ENCODE measurements around the gene IKZF2. TPM values are rescaled to one million over a fixed set of nuclear protein-coding genes. Genes with fewer than 3 reads are reported as not detected.

Gene IKZF2
- total RNA-seq, 1 donor from 2014 or later, result 29.7 TPM

- Histone ChIP-seq H3K9ac (no peak overlapping the region), H4K20me1 (ENCODE audit: low read depth) (peaks cover 6% of the 10 kb centered on the region), H3K27me3 (no peaks in the 10 kb centered on the region), H2AFZ (replicated peaks) (no peak overlapping the region), H3K4me2 (no peak overlapping the region), H3K79me2 (ENCODE audit: low read depth) (no peaks in the 10 kb centered on the region), H3K27ac (no peak overlapping the region), H3K4me3 (no peak overlapping the region), H3K9me3 (ENCODE audit: low read depth) (no peaks in the 10 kb centered on the region), H3K4me1 (peaks cover 16% of the 10 kb centered on the region), H3K36me3 (no peaks in the 10 kb centered on the region), H3F3A (ENCODE audit: low read depth) (no peaks in the 10 kb centered on the region)
- Mint-ChIP-seq H3K27ac (no peak overlapping the region), H3K4me3 (no peak overlapping the region), H3K36me3 (peaks cover under 1% of the 10 kb centered on the region), H3K9me3 (no peaks in the 10 kb centered on the region), H3K27me3 (ENCODE audit: insufficient read depth, low read depth) (no peaks in the 10 kb centered on the region), H3K4me1 (peaks cover 13% of the 10 kb centered on the region)
- no peak for TF ChIP-seq CTCF (IDR thresholded peaks at IDR 0.05)
- DNase-seq (ENCODE audit: low spot score), result no peak
These were observed 60.6 kb downstream of the IKZF2 start for GRCh38 chr2:213090772-213091171.

- TF ChIP-seq CTCF (IDR thresholded peaks at IDR 0.05) (no peak), EZH2phosphoT487 (IDR thresholded peaks at IDR 0.05) (no peak), EZH2 (IDR thresholded peaks at IDR 0.05) (no peak)
- no peak for DNase-seq (ENCODE audit: low spot score)
- Mint-ChIP-seq H3K27me3 (ENCODE audit: insufficient read depth, low read depth) (no peaks in the 10 kb centered on the region), H3K36me3 (peaks cover 6% of the 10 kb centered on the region), H3K4me1 (peaks cover 15% of the 10 kb centered on the region), H3K4me3 (no peak overlapping the region), H3K27ac (no peak overlapping the region), H3K9me3 (no peaks in the 10 kb centered on the region)
- no peak overlapping the region for H3K4me3 ChIP-seq
- no peaks in the 10 kb centered on the region for H3K9me3 ChIP-seq (ENCODE audit: low read depth)
- H3K27me3 ChIP-seq, result no peaks in the 10 kb centered on the region
- no peak overlapping the region for H3K4me2 ChIP-seq
- no peaks in the 10 kb centered on the region for H3K79me2 ChIP-seq (ENCODE audit: low read depth)
- no peak overlapping the region for H3K27ac ChIP-seq
- H3K36me3 ChIP-seq, result no peaks in the 10 kb centered on the region
- no peak overlapping the region for H3K9ac ChIP-seq
- H3F3A ChIP-seq (ENCODE audit: low read depth), result no peaks in the 10 kb centered on the region
- H4K20me1 ChIP-seq (ENCODE audit: low read depth), result peaks cover 6% of the 10 kb centered on the region
- peaks cover 17% of the 10 kb centered on the region for H3K4me1 ChIP-seq
- no peak overlapping the region for H2AFZ ChIP-seq (replicated peaks)
These were observed 62.0 kb downstream of the IKZF2 start for GRCh38 chr2:213089438-213089837.

DNA sequence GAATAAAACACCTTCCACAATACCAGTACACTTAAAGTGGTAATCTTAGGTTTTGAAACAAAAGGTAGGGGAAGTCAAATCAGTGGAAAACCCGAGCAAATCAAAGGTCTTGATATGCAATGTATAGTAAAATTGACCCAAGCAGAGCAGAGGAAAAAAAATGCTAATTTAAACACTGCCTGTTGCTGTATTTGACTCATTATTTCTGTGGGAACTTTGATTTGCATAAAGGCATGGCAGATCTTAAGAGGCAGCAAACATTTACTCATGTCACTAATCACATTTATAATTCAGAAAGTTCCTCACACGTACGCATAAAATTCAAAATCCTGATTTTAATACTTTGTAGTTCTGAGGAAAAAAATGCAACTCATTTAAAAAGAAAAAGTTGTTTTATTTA is 64.4 kb downstream of the IKZF2 start:
- Histone ChIP-seq H3K4me1 (peaks cover 17% of the 10 kb centered on the region), H2AFZ (replicated peaks) (no peak overlapping the region), H3K9ac (no peak overlapping the region), H3K36me3 (no peaks in the 10 kb centered on the region), H3K4me2 (no peak overlapping the region), H3F3A (ENCODE audit: low read depth) (no peaks in the 10 kb centered on the region), H3K9me3 (ENCODE audit: low read depth) (no peaks in the 10 kb centered on the region), H3K4me3 (no peak overlapping the region), H4K20me1 (ENCODE audit: low read depth) (peaks cover 6% of the 10 kb centered on the region), H3K27me3 (no peaks in the 10 kb centered on the region), H3K79me2 (ENCODE audit: low read depth) (no peaks in the 10 kb centered on the region), H3K27ac (no peak overlapping the region)
- no peaks in the 10 kb centered on the region for H3K27me3 Mint-ChIP-seq (ENCODE audit: insufficient read depth, low read depth)
- peaks cover 7% of the 10 kb centered on the region for H3K36me3 Mint-ChIP-seq
- no peaks in the 10 kb centered on the region for H3K9me3 Mint-ChIP-seq
- no peak overlapping the region for H3K4me3 Mint-ChIP-seq
- no peak for TF ChIP-seq EZH2 (IDR thresholded peaks at IDR 0.05)
- DNase-seq (ENCODE audit: low spot score), result no peak
- peaks cover 11% of the 10 kb centered on the region for H3K4me1 Mint-ChIP-seq
- no peak overlapping the region for H3K27ac Mint-ChIP-seq

DNA sequence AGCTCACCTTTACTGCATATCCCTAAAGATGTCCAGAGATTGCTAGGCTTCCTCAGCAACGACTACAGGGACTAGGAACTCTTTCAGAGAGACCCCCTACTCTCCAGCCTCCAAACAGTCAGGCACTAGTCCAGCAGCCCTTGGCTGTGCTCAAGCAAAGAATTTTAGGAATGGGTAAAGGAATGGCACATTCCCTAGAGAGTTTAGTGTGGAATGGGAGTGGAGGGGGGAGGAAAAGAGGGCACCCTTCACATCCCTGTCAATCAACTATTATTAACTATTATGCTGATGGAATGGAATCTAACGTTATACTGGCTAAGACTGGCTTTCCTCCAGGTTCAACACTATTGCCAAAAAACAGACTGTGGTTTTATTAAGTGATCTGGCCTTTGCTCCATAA is 64.8 kb downstream of the IKZF2 start:
- Histone ChIP-seq H3K9ac (no peak overlapping the region), H3K79me2 (ENCODE audit: low read depth) (no peaks in the 10 kb centered on the region), H3K4me2 (no peak overlapping the region), H3K4me1 (peaks cover 17% of the 10 kb centered on the region), H2AFZ (replicated peaks) (no peak overlapping the region), H3K4me3 (no peak overlapping the region), H3K27ac (peak overlapping the region; percentile 25), H4K20me1 (ENCODE audit: low read depth) (peaks cover 6% of the 10 kb centered on the region), H3K27me3 (no peaks in the 10 kb centered on the region), H3K36me3 (no peaks in the 10 kb centered on the region), H3K9me3 (ENCODE audit: low read depth) (no peaks in the 10 kb centered on the region), H3F3A (ENCODE audit: low read depth) (no peaks in the 10 kb centered on the region)
- Mint-ChIP-seq H3K36me3 (peaks cover 7% of the 10 kb centered on the region), H3K27ac (no peak overlapping the region), H3K4me3 (no peak overlapping the region), H3K27me3 (ENCODE audit: insufficient read depth, low read depth) (no peaks in the 10 kb centered on the region), H3K4me1 (peaks cover 11% of the 10 kb centered on the region), H3K9me3 (no peaks in the 10 kb centered on the region)
- no peak for TF ChIP-seq EZH2 (IDR thresholded peaks at IDR 0.05)
- no peak for TF ChIP-seq EZH2phosphoT487 (IDR thresholded peaks at IDR 0.05)
- no peak for TF ChIP-seq CTCF (IDR thresholded peaks at IDR 0.05)
- peak; percentile 63 for DNase-seq (ENCODE audit: low spot score)

All from neural progenitor cell (in vitro differentiated cells).